ENCODE results near the gene HPD. TPM values are rescaled to one million over a fixed set of nuclear protein-coding genes. Genes with fewer than 3 reads are reported as not detected.
"Not testable (repeated sequence)": the region's sequence is repeated elsewhere in the genome, so short reads cannot be mapped to it uniquely, and the experiment has no call there.

HPD gene
- total and polyA plus RNA-seq, 8 donors = 0.11 to 2.1 (median 0.30) TPM; not detected in 3

- no peak overlapping the region for H3K27ac ChIP-seq
- no peaks in the 10 kb centered on the region for H3K36me3 ChIP-seq
- no peak for DNase-seq
- H3K27me3 ChIP-seq = no peaks in the 10 kb centered on the region
- no peak for ATAC-seq
- H3K4me1 ChIP-seq = no peaks in the 10 kb centered on the region
- no peak overlapping the region for H3K4me3 ChIP-seq
- no peak for TF ChIP-seq CTCF (IDR thresholded peaks at IDR 0.05)
- intact Hi-C loops (cut with DNase I) = no loop called here
- no peaks in the 10 kb centered on the region for H3K9me3 ChIP-seq
Measured at GRCh38 chr12:121866331-121866730, 7.7 kb upstream of the HPD start.

GRCh38 chr12:121861636-121862254, 3.1 kb upstream of the HPD start:
- H3K27me3 ChIP-seq = no peaks in the 10 kb centered on the region
- intact Hi-C loops (cut with DNase I) = no loop called here
- no peak for TF ChIP-seq CTCF (IDR thresholded peaks at IDR 0.05)
- no peak overlapping the region for H3K4me3 ChIP-seq
- H3K9me3 ChIP-seq = no peaks in the 10 kb centered on the region
- no peaks in the 10 kb centered on the region for H3K36me3 ChIP-seq
- peak overlapping the region in 1 of 2 donors; percentile 3 for H3K27ac ChIP-seq
- peaks cover 0 to 4% of the 10 kb centered on the region in 2 donors for H3K4me1 ChIP-seq
- ATAC-seq = no peak
- no peak for DNase-seq

- DNase-seq; H3K4me1 ChIP-seq; H3K4me3 ChIP-seq; H3K9me3 ChIP-seq; H3K27me3 ChIP-seq; H3K27ac ChIP-seq; intact Hi-C loops (cut with DNase I); ATAC-seq; H3K36me3 ChIP-seq: not testable (repeated sequence)
Measured at GRCh38 chr12:121860699-121861098, 2.0 kb upstream of the HPD start.

- H3K4me1 ChIP-seq = peaks cover 0 to 4% of the 10 kb centered on the region in 2 donors
- DNase-seq (no peak), ATAC-seq (no peak)
- no peaks in the 10 kb centered on the region for H3K27me3 ChIP-seq
- intact Hi-C loops (cut with DNase I) = no loop called here
- TF ChIP-seq CTCF (IDR thresholded peaks at IDR 0.05) = no peak
- H3K27ac ChIP-seq = no peak overlapping the region
- H3K36me3 ChIP-seq = no peaks in the 10 kb centered on the region
- no peak overlapping the region for H3K4me3 ChIP-seq
- no peaks in the 10 kb centered on the region for H3K9me3 ChIP-seq
Measured at GRCh38 chr12:121860257-121860656, 1.6 kb upstream of the HPD start.

- H3K4me3 ChIP-seq = no peak overlapping the region
- no peak for TF ChIP-seq CTCF (IDR thresholded peaks at IDR 0.05)
- no peaks in the 10 kb centered on the region for H3K9me3 ChIP-seq
- ATAC-seq (no peak), DNase-seq (no peak)
- H3K36me3 ChIP-seq = no peaks in the 10 kb centered on the region
- H3K27me3 ChIP-seq = no peaks in the 10 kb centered on the region
- H3K4me1 ChIP-seq = peaks cover 0 to 4% of the 10 kb centered on the region in 2 donors
- intact Hi-C loops (cut with DNase I) = no loop called here
- H3K27ac ChIP-seq = peak overlapping the region; percentile 58 to 66
Measured at GRCh38 chr12:121858318-121858661, 369 bp downstream of the HPD start.
